CD8-positive, alpha-beta memory T cell (primary cell): ENCODE data around the gene LITAFD. TPM values are rescaled to one million over a fixed set of nuclear protein-coding genes. Genes with fewer than 3 reads are reported as not detected.
A peak's percentile ranks its signal among the peaks of the same experiment; 100 is the strongest.

Experiments
- CTCF ChIA-PET: fragments of 350-600 bp; sonication (Branson Sonifier 250); formaldehyde crosslinking; loops from one replicate; lab custom pipeline; 2021; ENCODE audit warnings: antibody characterized with exemption; lab: Charles Lee
- POLR2A ChIA-PET: fragments of 350-600 bp; sonication (Branson Sonifier 250); formaldehyde crosslinking; loops from one replicate; lab custom pipeline; 2021; ENCODE audit warnings: antibody characterized with exemption; lab: Charles Lee
- DNase-seq, 5 donors: peaks; one replicate each; pipeline versions ENCODE4 v3.0.0 to v3.0.0-alpha.2; 2020 to 2022; ENCODE audit warnings: mixed read lengths in 1 of 5
- H3K27ac ChIP-seq: one replicate; pipeline ENCODE4 v1.7.0; 2013; ENCODE audit warnings: low read depth, mild to moderate bottlenecking, low read length, moderate library complexity
- H3K27me3 ChIP-seq: 2 replicates; pipeline ENCODE4 v1.7.0; 2013; ENCODE audit warnings: low read length, mild to moderate bottlenecking; ENCODE audit not compliant: insufficient read depth, poor library complexity, severe bottlenecking
- H3K36me3 ChIP-seq: 2 replicates; pipeline ENCODE4 v1.7.0; 2013; ENCODE audit warnings: mild to moderate bottlenecking, low read length, moderate library complexity; ENCODE audit not compliant: insufficient read depth
- H3K4me1 ChIP-seq: 2 replicates; pipeline ENCODE4 v1.7.0; 2013; ENCODE audit warnings: mild to moderate bottlenecking, low read length, moderate library complexity; ENCODE audit not compliant: insufficient read depth
- H3K4me3 ChIP-seq: 2 replicates; pipeline ENCODE4 v1.7.0; 2013; ENCODE audit warnings: mild to moderate bottlenecking, low read length
- H3K9me3 ChIP-seq: 2 replicates; pipeline ENCODE4 v1.7.0; 2013; ENCODE audit warnings: mild to moderate bottlenecking, low read length
- H3K27ac Mint-ChIP-seq, 8 donors: one replicate each; pipeline ENCODE4 v1.8.0; 2020 to 2021; ENCODE audit warnings: mixed read lengths in 8 of 8, mild to moderate bottlenecking in 6 of 8, inconsistent platforms in 3 of 8, moderate library complexity in 3 of 8
- H3K27me3 Mint-ChIP-seq, 2 donors: one replicate each; pipeline ENCODE4 v1.8.0; 2020 to 2021; ENCODE audit warnings: mixed read lengths in 2 of 2, mild to moderate bottlenecking in 1 of 2, moderate library complexity in 1 of 2
- H3K36me3 Mint-ChIP-seq, 3 donors: one replicate each; pipeline ENCODE4 v1.8.0; 2020 to 2021; ENCODE audit warnings: mixed read lengths in 3 of 3, inconsistent platforms in 1 of 3, mild to moderate bottlenecking in 1 of 3
- H3K4me1 Mint-ChIP-seq, 3 donors: one replicate each; pipeline ENCODE4 v1.8.0; 2020 to 2021; ENCODE audit warnings: mixed read lengths in 3 of 3, inconsistent platforms in 1 of 3, mild to moderate bottlenecking in 1 of 3
- H3K4me3 Mint-ChIP-seq, 7 donors: one replicate each; pipeline ENCODE4 v1.8.0; 2020 to 2021; ENCODE audit warnings: mixed read lengths in 7 of 7, mild to moderate bottlenecking in 6 of 7, moderate library complexity in 4 of 7, inconsistent platforms in 2 of 7
- H3K9me3 Mint-ChIP-seq, 5 donors: one replicate each; pipeline ENCODE4 v1.8.0; 2020 to 2022; ENCODE audit warnings: mixed read lengths in 5 of 5, mild to moderate bottlenecking in 3 of 5, moderate library complexity in 2 of 5, inconsistent platforms in 1 of 5
- polyA plus RNA-seq: library from polyadenylated mRNA; unstranded; fragments of 300-500 nt; fragmentation: Illumina TruSeq; gene quantifications from one replicate; pipeline ENCODE4 v1.2.3, GENCODE V29; 2021
- total RNA-seq, 2 experiments: library from RNA; stranded (reverse); gene quantifications; one replicate each; pipeline ENCODE4 v1.2.3, GENCODE V29; 2021

The LITAFD gene
- total and polyA plus RNA-seq, 3 experiments from 2014 or later = not detected

DNA sequence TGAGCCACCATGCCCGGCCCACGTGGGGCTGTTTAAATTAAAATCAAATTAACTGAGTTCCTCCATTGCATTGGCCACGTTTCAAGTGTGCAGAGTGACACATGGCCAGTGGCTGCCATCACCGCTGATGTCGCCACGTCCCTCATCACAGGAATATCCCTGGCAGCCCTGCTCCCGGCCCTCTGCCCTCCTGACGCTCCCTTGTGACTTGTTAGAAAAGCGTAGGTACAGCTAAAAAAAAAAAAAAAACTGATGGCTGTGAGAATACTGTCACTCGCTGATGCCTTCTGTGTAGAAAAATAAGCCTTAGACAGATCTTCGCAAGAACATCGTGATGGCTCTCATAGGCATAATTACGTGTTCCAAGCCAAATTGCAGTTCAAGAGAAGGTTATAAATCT is 35.0 kb upstream of the LITAFD start:
- POLR2A ChIA-PET = no interaction called here

DNA sequence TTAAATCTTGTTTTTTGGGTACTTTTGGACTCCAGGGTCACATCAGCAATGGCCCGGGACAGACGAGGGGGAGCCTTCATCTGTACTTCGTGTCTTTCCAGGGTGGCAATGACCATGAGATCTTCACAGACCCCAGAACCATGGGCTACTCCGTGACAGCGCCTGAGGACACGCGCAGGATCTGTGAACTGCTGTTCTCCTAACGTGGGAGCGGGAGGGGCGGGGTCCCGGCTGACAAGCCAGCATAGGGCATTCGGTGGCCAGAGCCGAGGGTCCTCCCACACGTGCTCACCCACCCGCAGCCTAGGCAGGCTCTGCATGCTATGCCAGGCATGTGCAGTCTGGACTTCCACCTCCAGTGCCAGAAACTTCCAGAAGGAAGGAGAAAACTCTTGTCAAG is 34.5 kb upstream of the LITAFD start:
- CTCF ChIA-PET = no interaction called here
- no peaks in the 10 kb centered on the region for H3K9me3 ChIP-seq

More for the DNA sequence above, 35.0 kb upstream of the LITAFD start:
- Histone ChIP-seq H3K36me3 (no peaks in the 10 kb centered on the region), H3K27me3 (no peaks in the 10 kb centered on the region), H3K9me3 (no peaks in the 10 kb centered on the region), H3K4me3 (no peak overlapping the region), H3K4me1 (no peaks in the 10 kb centered on the region), H3K27ac (no peak overlapping the region)
- H3K4me1 Mint-ChIP-seq = peaks cover 16 to 24% (median 16%) of the 10 kb centered on the region in 3 donors
- peak overlapping the region in 2 of 8 donors; percentile 12 to 17 for H3K27ac Mint-ChIP-seq
- H3K36me3 Mint-ChIP-seq = peaks cover 0 to 51% (median 3%) of the 10 kb centered on the region in 3 donors
- DNase-seq = no peak
- no peaks in the 10 kb centered on the region for H3K9me3 Mint-ChIP-seq
- no peak overlapping the region for H3K4me3 Mint-ChIP-seq
- H3K27me3 Mint-ChIP-seq = peaks cover 0 to 1% of the 10 kb centered on the region in 2 donors
- CTCF ChIA-PET = no interaction called here

DNA sequence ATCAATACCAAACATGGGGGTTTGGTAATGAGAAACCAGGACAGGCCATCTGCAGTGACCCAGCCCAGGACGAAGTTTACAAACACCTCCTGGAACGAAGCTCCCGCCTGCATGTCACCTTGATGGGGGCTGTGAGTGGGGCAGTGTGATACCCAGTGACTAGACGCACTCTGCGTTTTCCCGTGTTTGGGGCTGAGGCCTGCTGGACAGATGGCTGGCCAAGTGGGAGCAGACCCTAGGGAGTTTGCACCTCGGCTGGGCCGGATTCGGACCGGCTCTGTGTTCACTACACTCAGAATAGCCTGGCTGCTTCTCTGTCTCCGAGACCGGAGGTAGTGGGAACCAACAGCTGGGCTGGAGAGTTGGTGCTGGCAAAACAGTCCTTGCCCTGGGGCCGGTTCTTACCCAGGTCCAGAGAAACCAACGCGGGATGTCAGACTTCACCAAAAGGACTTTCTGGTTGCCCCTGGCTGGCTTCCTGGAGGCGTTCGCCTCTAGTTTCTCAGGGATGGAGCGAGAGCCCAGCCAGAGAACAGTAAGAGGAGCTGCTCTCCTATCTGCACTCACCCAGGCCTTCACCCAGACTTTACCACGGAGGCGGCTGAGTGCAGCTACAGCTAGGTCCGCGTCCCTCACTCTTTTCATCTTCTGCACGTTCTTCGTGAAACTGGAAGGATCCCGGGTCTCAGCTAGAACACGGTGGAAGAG is 33.8 kb upstream of the LITAFD start:
- no peaks in the 10 kb centered on the region for H3K27me3 ChIP-seq
- Mint-ChIP-seq H3K36me3 (peaks cover 0 to 61% (median 3%) of the 10 kb centered on the region in 3 donors), H3K4me3 (no peak overlapping the region), H3K4me1 (peaks cover 16 to 24% (median 22%) of the 10 kb centered on the region in 3 donors), H3K9me3 (no peaks in the 10 kb centered on the region), H3K27me3 (peaks cover 0 to 1% of the 10 kb centered on the region in 2 donors), H3K27ac (peak overlapping the region in 1 of 8 donors; percentile 54)
- no peaks in the 10 kb centered on the region for H3K4me1 ChIP-seq
- H3K4me3 ChIP-seq = no peak overlapping the region
- CTCF ChIA-PET = no interaction called here
- H3K27ac ChIP-seq = no peak overlapping the region
- DNase-seq = no peak
- POLR2A ChIA-PET = interaction anchor here (0.5 kb wide), 1 partner anchor 119 kb away, joined by 3 read pairs; no protein-coding TSS in a partner anchor
- H3K36me3 ChIP-seq = no peaks in the 10 kb centered on the region
- H3K9me3 ChIP-seq = no peaks in the 10 kb centered on the region

More for the DNA sequence above, 34.5 kb upstream of the LITAFD start:
- H3K4me3 Mint-ChIP-seq = no peak overlapping the region
- POLR2A ChIA-PET = no interaction called here
- peaks cover 16 to 21% (median 16%) of the 10 kb centered on the region in 3 donors for H3K4me1 Mint-ChIP-seq
- Histone ChIP-seq H3K4me3 (no peak overlapping the region), H3K36me3 (no peaks in the 10 kb centered on the region), H3K27ac (no peak overlapping the region), H3K4me1 (no peaks in the 10 kb centered on the region), H3K27me3 (no peaks in the 10 kb centered on the region)
- DNase-seq = no peak
- H3K36me3 Mint-ChIP-seq = peaks cover 0 to 54% (median 3%) of the 10 kb centered on the region in 3 donors
- peak overlapping the region in 1 of 8 donors; percentile 17 for H3K27ac Mint-ChIP-seq
- no peaks in the 10 kb centered on the region for H3K9me3 Mint-ChIP-seq
- H3K27me3 Mint-ChIP-seq = peaks cover 0 to 1% of the 10 kb centered on the region in 2 donors

DNA sequence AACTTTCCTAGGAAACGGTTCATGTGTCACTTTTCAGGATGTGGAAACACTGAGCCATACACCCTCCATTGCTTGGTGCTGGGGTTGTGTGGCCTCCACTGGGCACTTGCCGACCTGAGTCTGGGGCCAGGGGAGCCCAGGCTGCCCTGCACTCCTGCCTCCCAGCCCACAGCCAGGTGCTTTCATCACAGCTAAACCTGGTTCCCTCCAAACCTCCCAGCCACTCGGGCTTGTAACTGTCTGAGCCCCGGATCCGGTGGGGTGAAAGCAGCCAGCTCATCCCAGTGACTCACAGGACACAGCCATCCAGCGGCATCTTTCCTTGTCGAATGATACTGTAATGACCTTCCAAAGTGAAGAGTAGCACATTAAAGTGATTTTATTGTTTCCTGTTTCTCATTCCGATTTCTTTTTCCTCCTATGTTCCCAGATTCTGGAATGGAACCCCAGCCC is 33.2 kb upstream of the LITAFD start:
- H3K4me3 Mint-ChIP-seq = no peak overlapping the region
- CTCF ChIA-PET = no interaction called here

DNA sequence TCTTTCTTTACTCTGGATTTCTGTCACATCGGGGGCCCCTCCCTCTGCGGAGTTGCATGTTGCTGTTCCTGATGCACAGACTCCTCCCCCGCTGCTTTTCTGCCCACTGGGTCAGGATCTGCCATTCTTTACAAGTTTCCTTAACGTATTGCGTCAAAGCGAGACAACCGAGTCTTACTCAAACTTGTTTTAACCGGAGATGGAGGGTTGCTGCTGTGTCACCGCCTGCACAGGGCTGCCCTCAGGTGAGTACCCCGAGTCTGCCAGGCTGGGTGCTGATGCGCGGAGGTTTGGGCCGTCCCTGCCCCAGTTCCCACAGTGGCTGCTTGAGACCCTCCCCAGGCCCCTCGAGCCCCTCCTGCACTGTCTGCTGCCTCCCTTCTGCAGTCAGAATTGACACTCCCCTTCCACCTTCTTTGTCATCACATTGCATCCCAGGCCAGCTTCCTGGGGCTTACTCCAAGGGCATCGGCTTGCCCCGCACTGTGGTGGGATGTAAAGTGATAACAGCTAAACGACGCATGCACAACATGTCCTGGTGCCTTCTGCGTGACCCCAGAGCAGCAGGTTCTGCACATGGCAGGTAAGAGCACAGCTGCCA is 32.6 kb upstream of the LITAFD start:
- Histone ChIP-seq H3K4me3 (no peak overlapping the region), H3K36me3 (no peaks in the 10 kb centered on the region), H3K27ac (no peak overlapping the region), H3K9me3 (no peaks in the 10 kb centered on the region), H3K4me1 (no peaks in the 10 kb centered on the region), H3K27me3 (no peaks in the 10 kb centered on the region)
- ChIA-PET CTCF (interaction anchor here (1.8 kb wide), 1 partner anchor 14 kb away, joined by 5 read pairs; no protein-coding TSS in a partner anchor), POLR2A (no interaction called here)
- DNase-seq = no peak
- H3K36me3 Mint-ChIP-seq = peaks cover 0 to 67% (median 3%) of the 10 kb centered on the region in 3 donors
- H3K9me3 Mint-ChIP-seq = no peaks in the 10 kb centered on the region
- no peak overlapping the region for H3K4me3 Mint-ChIP-seq
- peak overlapping the region in 5 of 8 donors; percentile 17 to 85 (median 50) for H3K27ac Mint-ChIP-seq
- peaks cover 0 to 1% of the 10 kb centered on the region in 2 donors for H3K27me3 Mint-ChIP-seq
- H3K4me1 Mint-ChIP-seq = peaks cover 16 to 27% (median 25%) of the 10 kb centered on the region in 3 donors

More for the DNA sequence above, 33.2 kb upstream of the LITAFD start:
- DNase-seq = no peak
- Histone ChIP-seq H3K27me3 (no peaks in the 10 kb centered on the region), H3K9me3 (no peaks in the 10 kb centered on the region), H3K36me3 (no peaks in the 10 kb centered on the region), H3K4me1 (no peaks in the 10 kb centered on the region), H3K4me3 (no peak overlapping the region), H3K27ac (no peak overlapping the region)
- Mint-ChIP-seq H3K4me1 (peaks cover 16 to 27% (median 27%) of the 10 kb centered on the region in 3 donors), H3K36me3 (peaks cover 0 to 63% (median 3%) of the 10 kb centered on the region in 3 donors), H3K27ac (peak overlapping the region in 3 of 8 donors; percentile 17 to 85 (median 50)), H3K27me3 (peaks cover 0 to 1% of the 10 kb centered on the region in 2 donors), H3K9me3 (no peaks in the 10 kb centered on the region)
- POLR2A ChIA-PET = no interaction called here

DNA sequence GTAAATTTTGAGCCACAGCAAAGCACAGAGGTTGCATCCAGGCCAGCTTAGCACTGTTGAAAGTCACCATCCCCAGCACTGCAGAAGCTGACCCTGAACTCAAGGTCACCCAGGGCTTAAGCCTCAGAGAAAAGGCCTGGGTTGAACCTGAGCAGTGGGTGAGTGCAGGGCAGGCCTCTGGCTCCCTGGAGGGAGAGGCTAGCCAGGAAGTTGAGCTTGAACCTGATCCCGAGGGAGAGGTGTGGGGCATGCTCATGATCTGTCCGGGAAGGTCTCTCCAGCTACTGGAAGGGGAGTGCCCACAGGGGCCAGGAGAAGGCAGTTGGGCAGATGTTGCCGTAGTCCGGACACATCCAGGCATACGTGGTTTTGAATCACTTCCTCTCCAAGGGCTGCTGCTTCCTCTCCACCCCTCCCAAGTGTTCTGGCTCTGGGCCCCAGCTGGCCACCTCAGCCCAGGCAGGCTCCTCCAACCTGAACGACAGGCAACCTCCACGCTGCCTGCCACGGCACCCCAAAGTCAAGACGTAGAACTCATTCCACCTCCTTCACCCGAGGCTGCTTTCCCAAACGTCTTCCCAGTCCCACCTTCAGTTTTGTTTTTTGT is 31.8 kb upstream of the LITAFD start:
- Histone ChIP-seq H3K36me3 (no peaks in the 10 kb centered on the region), H3K27ac (no peak overlapping the region), H3K27me3 (no peaks in the 10 kb centered on the region), H3K9me3 (no peaks in the 10 kb centered on the region), H3K4me1 (no peaks in the 10 kb centered on the region), H3K4me3 (no peak overlapping the region)
- H3K4me1 Mint-ChIP-seq = peaks cover 15 to 33% (median 25%) of the 10 kb centered on the region in 3 donors
- peak overlapping the region in 6 of 8 donors; percentile 37 to 78 (median 66) for H3K27ac Mint-ChIP-seq
- POLR2A ChIA-PET = interaction anchor here (1.2 kb wide), 1 partner anchor 18 kb away, joined by 3 read pairs; no protein-coding TSS in a partner anchor
- no peak for DNase-seq
- CTCF ChIA-PET = interaction anchor here (1.8 kb wide), 1 partner anchor 13 kb away, joined by 5 read pairs; no protein-coding TSS in a partner anchor
- H3K36me3 Mint-ChIP-seq = peaks cover 0 to 72% (median 7%) of the 10 kb centered on the region in 3 donors
- H3K27me3 Mint-ChIP-seq = peaks cover 0 to 1% of the 10 kb centered on the region in 2 donors
- peak overlapping the region in 1 of 7 donors; percentile 58 for H3K4me3 Mint-ChIP-seq
- H3K9me3 Mint-ChIP-seq = no peaks in the 10 kb centered on the region

DNA sequence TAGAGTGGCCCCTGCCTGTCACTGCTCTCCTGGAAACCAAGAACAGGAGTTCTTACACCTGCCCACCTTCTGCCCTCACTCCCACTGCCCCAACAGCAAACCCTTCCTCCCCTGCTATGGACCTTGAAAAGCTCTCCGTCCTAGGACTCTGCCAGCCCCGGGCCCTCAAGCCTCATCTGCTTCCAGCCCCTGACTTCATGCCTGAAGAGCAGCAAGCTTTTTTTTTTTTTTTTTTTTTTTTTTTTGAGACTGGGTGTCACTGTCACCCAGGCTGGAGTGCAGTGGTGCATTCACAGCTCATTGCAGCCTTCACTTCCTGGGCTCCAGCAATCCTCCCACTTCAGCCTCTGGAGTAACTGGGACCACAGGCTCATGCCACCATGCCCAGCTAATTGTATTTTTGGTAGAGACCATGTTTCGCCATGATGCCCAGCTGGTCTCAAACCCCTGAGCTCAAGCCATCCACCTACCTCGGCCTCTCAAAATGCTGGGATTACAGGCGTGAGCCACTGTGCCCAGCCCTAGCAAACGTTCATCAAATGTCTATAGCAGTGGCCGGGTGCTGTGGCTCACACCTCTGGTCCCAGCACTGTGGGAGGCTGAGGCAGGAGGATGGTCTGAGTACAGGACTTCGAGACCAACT is 30.3 kb upstream of the LITAFD start:
- ChIA-PET CTCF (interaction anchor here (1.0 kb wide), 1 partner anchor 85 kb away, joined by 3 read pairs; no protein-coding TSS in a partner anchor), POLR2A (no interaction called here)
- H3K4me3 ChIP-seq = no peak overlapping the region
- Mint-ChIP-seq H3K4me3 (peak overlapping the region in 1 of 7 donors; percentile 40), H3K27me3 (peaks cover 0 to 1% of the 10 kb centered on the region in 2 donors), H3K4me1 (peaks cover 16 to 40% (median 31%) of the 10 kb centered on the region in 3 donors), H3K9me3 (no peaks in the 10 kb centered on the region), H3K36me3 (peaks cover 0 to 82% (median 7%) of the 10 kb centered on the region in 3 donors), H3K27ac (peak overlapping the region in 6 of 8 donors; percentile 67 to 82 (median 78))
- H3K36me3 ChIP-seq = no peaks in the 10 kb centered on the region
- H3K4me1 ChIP-seq = no peaks in the 10 kb centered on the region
- DNase-seq = no peak
- no peaks in the 10 kb centered on the region for H3K9me3 ChIP-seq
- no peak overlapping the region for H3K27ac ChIP-seq
- no peaks in the 10 kb centered on the region for H3K27me3 ChIP-seq
